GM23338 (cell line): Measurements from ENCODE around the gene PRR33. TPM values are rescaled to one million over a fixed set of nuclear protein-coding genes. Genes with fewer than 3 reads are reported as not detected.

Source experiments
- ATAC-seq: fragments of 200-7000 bp; cut with Tn5 transposase; 3 replicates; pipeline ENCODE4 v1.9.1; 2020
- DNase-seq: peaks from one replicate; pipeline ENCODE4 v3.0.0-alpha.2; 2015; ENCODE audit warnings: low spot score
- H2AFZ ChIP-seq: fragments of 200-600 bp; sonication (generic); 2 replicates; pipeline ENCODE4 v1.8.0; 2016; ENCODE audit warnings: antibody characterized with exemption, mild to moderate bottlenecking, moderate library complexity
- H3F3A ChIP-seq: fragments of 200-600 bp; sonication (generic); replicated peaks from 2 replicates; pipeline ENCODE4 v1.8.0; 2017; ENCODE audit warnings: antibody characterized with exemption, mixed run types, low read depth
- H3K27ac ChIP-seq: fragments of 200-600 bp; sonication (generic); 2 replicates; pipeline ENCODE4 v1.6.1; 2016; ENCODE audit warnings: low read depth
- H3K27me3 ChIP-seq: fragments of 200-600 bp; sonication (generic); 2 replicates; pipeline ENCODE4 v1.8.0; 2016; ENCODE audit warnings: mild to moderate bottlenecking, mixed run types, moderate library complexity; ENCODE audit not compliant: insufficient read depth
- H3K36me3 ChIP-seq: fragments of 200-600 bp; sonication (generic); 2 replicates; pipeline ENCODE4 v1.8.0; 2016; ENCODE audit warnings: mild to moderate bottlenecking; ENCODE audit not compliant: insufficient read depth
- H3K4me1 ChIP-seq: fragments of 200-600 bp; sonication (generic); 2 replicates; pipeline ENCODE4 v1.8.0; 2016; ENCODE audit warnings: mild to moderate bottlenecking, moderate library complexity; ENCODE audit not compliant: insufficient read depth
- H3K4me2 ChIP-seq: fragments of 200-600 bp; sonication (generic); 2 replicates; pipeline ENCODE4 v1.7.1; 2017; ENCODE audit warnings: mixed run types
- H3K4me3 ChIP-seq: fragments of 200-600 bp; sonication (generic); 2 replicates; pipeline ENCODE4 v1.6.1; 2016; ENCODE audit warnings: mixed run types
- H3K79me2 ChIP-seq: fragments of 200-600 bp; sonication (generic); replicated peaks from 2 replicates; pipeline ENCODE4 v1.8.0; 2017; ENCODE audit warnings: mild to moderate bottlenecking; ENCODE audit not compliant: insufficient read depth
- H3K9me2 ChIP-seq: fragments of 200-600 bp; sonication (generic); 2 replicates; pipeline ENCODE4 v1.8.0; 2017; ENCODE audit not compliant: insufficient read depth
- H4K20me1 ChIP-seq: fragments of 200-600 bp; sonication (generic); replicated peaks from 2 replicates; pipeline ENCODE4 v1.8.0; 2017; ENCODE audit warnings: mild to moderate bottlenecking; ENCODE audit not compliant: insufficient read depth
- H3K27ac Mint-ChIP-seq: 2 replicates; pipeline ENCODE4 v1.8.0; 2020; ENCODE audit warnings: inconsistent platforms, mild to moderate bottlenecking, moderate library complexity, mixed read lengths
- H3K27me3 Mint-ChIP-seq: 3 replicates; pipeline ENCODE4 v1.8.0; 2022; ENCODE audit warnings: low read depth, mild to moderate bottlenecking, moderate library complexity, mixed read lengths, inconsistent platforms; ENCODE audit not compliant: insufficient read depth, poor library complexity
- H3K36me3 Mint-ChIP-seq: 3 replicates; pipeline ENCODE4 v1.8.0; 2021; ENCODE audit warnings: low read depth, mild to moderate bottlenecking, inconsistent platforms, moderate library complexity, mixed read lengths
- H3K4me1 Mint-ChIP-seq: 3 replicates; pipeline ENCODE4 v1.8.0; 2020; ENCODE audit warnings: mild to moderate bottlenecking, inconsistent platforms, mixed read lengths
- H3K4me3 Mint-ChIP-seq: 3 replicates; pipeline ENCODE4 v1.8.0; 2021; ENCODE audit warnings: moderate library complexity, mild to moderate bottlenecking, inconsistent platforms, mixed read lengths
- H3K9me3 Mint-ChIP-seq: 3 replicates; pipeline ENCODE4 v1.8.0; 2020; ENCODE audit warnings: moderate library complexity, mild to moderate bottlenecking, inconsistent platforms, mixed read lengths
- CREB1 ChIP-seq: fragments of 250-450 bp; sonication (Bioruptor Pico); IDR thresholded peaks from 2 replicates; pipeline ENCODE4 v1.5.0; 2020; ENCODE audit warnings: low read depth, mild to moderate bottlenecking, moderate library complexity
- CTCF ChIP-seq, 2 experiments: fragments of 200-600 bp in 1 of 2; sonication (generic) in 1 of 2; conservative IDR thresholded peaks; 2 replicates each; pipeline versions ENCODE4 v1.5.1 to v1.6.1; 2016 to 2017; ENCODE audit warnings: antibody characterized with exemption in 2 of 2, low read depth in 2 of 2, mild to moderate bottlenecking in 2 of 2, moderate library complexity in 1 of 2
- EZH2 ChIP-seq: fragments of 200-600 bp; sonication (generic); IDR thresholded peaks from one replicate; pipeline ENCODE4 v1.8.0; 2017; ENCODE audit warnings: antibody characterized with exemption, mild to moderate bottlenecking, low read depth; ENCODE audit not compliant: unreplicated experiment
- EZH2phosphoT487 ChIP-seq: fragments of 200-600 bp; sonication (generic); IDR thresholded peaks from one replicate; pipeline ENCODE4 v1.8.1; 2018; ENCODE audit warnings: antibody characterized with exemption; ENCODE audit not compliant: unreplicated experiment
- JUNB ChIP-seq: IDR thresholded peaks from one replicate; pipeline ENCODE4 v1.6.1; 2016; ENCODE audit warnings: antibody characterized with exemption; ENCODE audit not compliant: unreplicated experiment
- NANOG ChIP-seq: IDR thresholded peaks from 2 replicates; pipeline ENCODE4 v1.6.1; 2016; ENCODE audit warnings: antibody characterized with exemption, borderline replicate concordance
- POLR2AphosphoS5 ChIP-seq: IDR thresholded peaks from 2 replicates; pipeline ENCODE4 v1.6.1; 2016; ENCODE audit warnings: antibody characterized with exemption, low read depth
- REST ChIP-seq: IDR thresholded peaks from one replicate; pipeline ENCODE4 v1.6.1; 2018; ENCODE audit warnings: antibody characterized with exemption; ENCODE audit not compliant: unreplicated experiment
- STAT1 ChIP-seq: IDR thresholded peaks from one replicate; pipeline ENCODE4 v1.6.1; 2016; ENCODE audit warnings: antibody characterized with exemption; ENCODE audit not compliant: unreplicated experiment
- ZNF114 ChIP-seq: fragments of 250-450 bp; sonication (Bioruptor Pico); IDR thresholded peaks from 2 replicates; pipeline ENCODE4 v1.5.0; 2020; ENCODE audit warnings: mild to moderate bottlenecking, moderate library complexity
- ZNF331 ChIP-seq: fragments of 250-450 bp; sonication (Bioruptor Pico); IDR thresholded peaks from 2 replicates; pipeline ENCODE4 v1.5.0; 2020; ENCODE audit warnings: low read depth, mild to moderate bottlenecking, moderate library complexity
- ZNF462 ChIP-seq: fragments of 250-450 bp; sonication (Bioruptor Pico); IDR thresholded peaks from 2 replicates; pipeline ENCODE4 v1.5.0; 2020; ENCODE audit warnings: mild to moderate bottlenecking, moderate library complexity
- polyA plus RNA-seq: library from polyadenylated mRNA; unstranded; fragments of >200 nt; fragmentation: Nextera tagmentation; extraction: Ambion mirVana; gene quantifications from 2 replicates; pipeline ENCODE4 v1.2.1, GENCODE V29; 2016
- total RNA-seq: library from RNA; depleted of rRNA; stranded (reverse); fragments of >200 nt; shearing (Covaris generic); gene quantifications from 2 replicates; pipeline ENCODE4 v1.2.3, GENCODE V29; 2014
- TF ChIP-seq, protein P1 (sequence below): IDR thresholded peaks from 2 replicates; pipeline ENCODE4 v1.6.1; 2016; ENCODE audit warnings: antibody characterized with exemption

The PRR33 gene
- total and polyA plus RNA-seq, 2 experiments from 2014 or later: not detected

GRCh38 chr11:1845561-1846452 is 45.9 kb downstream of the PRR33 start:
- DNase-seq (no peak), ATAC-seq (no peak)
- no peaks in the 10 kb centered on the region for H3K9me2 ChIP-seq
- H3K4me2 ChIP-seq: no peak overlapping the region
- Mint-ChIP-seq H3K27ac (no peak overlapping the region), H3K27me3 (peaks cover 11% of the 10 kb centered on the region), H3K4me1 (no peaks in the 10 kb centered on the region), H3K36me3 (no peaks in the 10 kb centered on the region), H3K4me3 (no peak overlapping the region), H3K9me3 (no peaks in the 10 kb centered on the region; the same call in 2 of the 3 replicates)
- TF ChIP-seq EZH2phosphoT487: no peak
- TF ChIP-seq NANOG: no peak
- no peak for TF ChIP-seq STAT1
- TF ChIP-seq POLR2AphosphoS5: no peak
- no peak for TF ChIP-seq JUNB
- TF ChIP-seq ZNF462 (CRISPR knock-in tag): no peak
- no peak for TF ChIP-seq ZNF114
- TF ChIP-seq, protein P1, sequence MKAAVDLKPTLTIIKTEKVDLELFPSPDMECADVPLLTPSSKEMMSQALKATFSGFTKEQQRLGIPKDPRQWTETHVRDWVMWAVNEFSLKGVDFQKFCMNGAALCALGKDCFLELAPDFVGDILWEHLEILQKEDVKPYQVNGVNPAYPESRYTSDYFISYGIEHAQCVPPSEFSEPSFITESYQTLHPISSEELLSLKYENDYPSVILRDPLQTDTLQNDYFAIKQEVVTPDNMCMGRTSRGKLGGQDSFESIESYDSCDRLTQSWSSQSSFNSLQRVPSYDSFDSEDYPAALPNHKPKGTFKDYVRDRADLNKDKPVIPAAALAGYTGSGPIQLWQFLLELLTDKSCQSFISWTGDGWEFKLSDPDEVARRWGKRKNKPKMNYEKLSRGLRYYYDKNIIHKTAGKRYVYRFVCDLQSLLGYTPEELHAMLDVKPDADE: no peak
- TF ChIP-seq REST: no peak
- TF ChIP-seq ZNF331 (CRISPR knock-in tag): no peak
- TF ChIP-seq CREB1 (CRISPR knock-in tag): no peak
- no peak for TF ChIP-seq CTCF (conservative IDR thresholded peaks at IDR 0.05; ENCODE audit: low read depth in 2 of 2)
- no peak for TF ChIP-seq EZH2
- H3K27ac ChIP-seq: no peak overlapping the region
- H3F3A ChIP-seq: no peaks in the 10 kb centered on the region
- no peak overlapping the region for H2AFZ ChIP-seq
- H3K27me3 ChIP-seq: no peaks in the 10 kb centered on the region
- H3K4me3 ChIP-seq: no peak overlapping the region
- H3K36me3 ChIP-seq: no peaks in the 10 kb centered on the region
- no peaks in the 10 kb centered on the region for H4K20me1 ChIP-seq
- no peaks in the 10 kb centered on the region for H3K79me2 ChIP-seq
- H3K4me1 ChIP-seq: no peaks in the 10 kb centered on the region
